PC-9 (cell line): ENCODE results near the gene PALM.

Experiments
- CTCF ChIP-seq: fragments of 200-600 bp; sonication (generic); conservative IDR thresholded peaks from 2 replicates; pipeline ENCODE4 v1.6.1; 2017; ENCODE audit warnings: mixed run types, antibody characterized with exemption, mild to moderate bottlenecking, moderate library complexity
- EZH2 ChIP-seq: fragments of 200-600 bp; sonication (generic); IDR thresholded peaks from 2 replicates; pipeline ENCODE4 v1.8.0; 2017; ENCODE audit warnings: antibody characterized with exemption, low read depth

- TF ChIP-seq CTCF: no peak
- no peak for TF ChIP-seq EZH2
Observed at GRCh38 chr19:781800-782184, 73.1 kb downstream of the PALM start.
